K562 (cell line): ENCODE data around the gene NME2. TPM values are rescaled to one million over a fixed set of nuclear protein-coding genes. Genes with fewer than 3 reads are reported as not detected.

Experiments
- BRF1 ChIP-seq: IDR thresholded peaks from 3 replicates; pipeline ENCODE4 v1.6.1; 2011; ENCODE audit warnings: borderline replicate concordance, mild to moderate bottlenecking; ENCODE audit not compliant: insufficient read length; ENCODE audit errors: extremely low read depth
- ERF ChIP-seq: fragments of 450-650 bp; formaldehyde crosslinking; IDR thresholded peaks from 2 replicates; pipeline ENCODE4 v1.4.0; 2020; ENCODE audit warnings: mild to moderate bottlenecking, mixed read lengths
- L3MBTL2 ChIP-seq: fragments of 450-650 bp; IDR thresholded peaks from 2 replicates; pipeline ENCODE4 v1.6.1; 2016; ENCODE audit warnings: mild to moderate bottlenecking, moderate library complexity
- POLR2H ChIP-seq: IDR thresholded peaks from 2 replicates; pipeline ENCODE4 v1.6.1; 2016; ENCODE audit warnings: missing genetic modification characterization, low read depth, mild to moderate bottlenecking, control low read depth, missing compliant biosample characterization, moderate library complexity
- PRDM10 ChIP-seq: fragments of 450-650 bp; IDR thresholded peaks from 2 replicates; pipeline ENCODE4 v1.6.1; 2018; ENCODE audit not compliant: partially characterized antibody
- SIN3B ChIP-seq: fragments of 450-650 bp; IDR thresholded peaks from 2 replicates; pipeline ENCODE4 v1.6.1; 2017; ENCODE audit warnings: low read depth, mild to moderate bottlenecking, moderate library complexity
- STAT5B ChIP-seq: fragments of 250-450 bp; sonication (Bioruptor Pico); IDR thresholded peaks from 2 replicates; pipeline ENCODE4 v1.8.0; 2021; ENCODE audit warnings: mild to moderate bottlenecking, inconsistent platforms
- TOE1 ChIP-seq, 2 experiments: fragments of 450-650 bp in 1 of 2; sonication (generic) in 1 of 2; formaldehyde crosslinking in 1 of 2; IDR thresholded peaks; 2 replicates each; pipeline versions ENCODE4 v1.7.1 to v1.8.0; 2016 to 2022; ENCODE audit warnings: borderline replicate concordance in 2 of 2, mild to moderate bottlenecking in 2 of 2, antibody characterized with exemption in 1 of 2, inconsistent platforms in 1 of 2, low read depth in 1 of 2, missing genetic modification reagents in 1 of 2, moderate library complexity in 1 of 2
- WHSC1 ChIP-seq: IDR thresholded peaks from one replicate; pipeline ENCODE4 v1.6.1; 2012; ENCODE audit warnings: low read length, control low read depth, inconsistent platforms
- ZFX ChIP-seq: sonication (generic); formaldehyde crosslinking; IDR thresholded peaks from 2 replicates; pipeline ENCODE4 v1.8.0; 2022; ENCODE audit warnings: mild to moderate bottlenecking, missing genetic modification reagents, moderate library complexity
- ZNF12 ChIP-seq: sonication (generic); formaldehyde crosslinking; IDR thresholded peaks from 2 replicates; pipeline ENCODE4 v1.4.0; 2020; ENCODE audit warnings: mild to moderate bottlenecking, missing genetic modification reagents
- ZNF212 ChIP-seq: fragments of 450-650 bp; formaldehyde crosslinking; IDR thresholded peaks from 2 replicates; pipeline ENCODE4 v1.4.0; 2020; ENCODE audit warnings: mild to moderate bottlenecking
- polyA plus RNA-seq, 8 experiments: library from polyadenylated mRNA; depleted of rRNA in 4 of 8; stranded (reverse) in 5 of 8; unstranded in 3 of 8; fragments of >200 nt; fragmentation: Nextera tagmentation in 2 of 8; fragmentation: Illumina TruSeq in 1 of 8; extraction: Ambion mirVana in 2 of 8; extraction: Trizol in 1 of 8; gene quantifications; 2 replicates each; pipeline versions ENCODE4 v1.2.1 to v1.2.3, GENCODE V29; 2011 to 2014; ENCODE audit warnings: inconsistent platforms in 1 of 8, missing spikeins in 1 of 8
- total RNA-seq, 7 experiments: library from RNA; depleted of rRNA in 6 of 7; stranded (reverse); fragments of >200 nt in 6 of 7; fragmentation: Illumina TruSeq in 2 of 7; extraction: Trizol in 2 of 7; gene quantifications; 2 replicates each; pipeline versions ENCODE4 v1.2.1 to v1.2.3, GENCODE V29; 2011 to 2021; ENCODE audit warnings: low replicate concordance in 1 of 7
- TF ChIP-seq, protein P1 (sequence below): fragments of 250-450 bp; sonication (Bioruptor Pico); IDR thresholded peaks from 2 replicates; pipeline ENCODE4 v1.4.0; 2020
- TF ChIP-seq, protein P2 (sequence below): fragments of 250-450 bp; sonication (Bioruptor Pico); IDR thresholded peaks from 2 replicates; pipeline ENCODE4 v1.6.1; 2021; ENCODE audit warnings: mild to moderate bottlenecking

The NME2 gene
- total and polyA plus RNA-seq, 9 of the 15 experiments (the other 6 are each of a cell fraction or from before 2014, with no cell fraction given): 684 to 1,202 (median 924) TPM

DNA sequence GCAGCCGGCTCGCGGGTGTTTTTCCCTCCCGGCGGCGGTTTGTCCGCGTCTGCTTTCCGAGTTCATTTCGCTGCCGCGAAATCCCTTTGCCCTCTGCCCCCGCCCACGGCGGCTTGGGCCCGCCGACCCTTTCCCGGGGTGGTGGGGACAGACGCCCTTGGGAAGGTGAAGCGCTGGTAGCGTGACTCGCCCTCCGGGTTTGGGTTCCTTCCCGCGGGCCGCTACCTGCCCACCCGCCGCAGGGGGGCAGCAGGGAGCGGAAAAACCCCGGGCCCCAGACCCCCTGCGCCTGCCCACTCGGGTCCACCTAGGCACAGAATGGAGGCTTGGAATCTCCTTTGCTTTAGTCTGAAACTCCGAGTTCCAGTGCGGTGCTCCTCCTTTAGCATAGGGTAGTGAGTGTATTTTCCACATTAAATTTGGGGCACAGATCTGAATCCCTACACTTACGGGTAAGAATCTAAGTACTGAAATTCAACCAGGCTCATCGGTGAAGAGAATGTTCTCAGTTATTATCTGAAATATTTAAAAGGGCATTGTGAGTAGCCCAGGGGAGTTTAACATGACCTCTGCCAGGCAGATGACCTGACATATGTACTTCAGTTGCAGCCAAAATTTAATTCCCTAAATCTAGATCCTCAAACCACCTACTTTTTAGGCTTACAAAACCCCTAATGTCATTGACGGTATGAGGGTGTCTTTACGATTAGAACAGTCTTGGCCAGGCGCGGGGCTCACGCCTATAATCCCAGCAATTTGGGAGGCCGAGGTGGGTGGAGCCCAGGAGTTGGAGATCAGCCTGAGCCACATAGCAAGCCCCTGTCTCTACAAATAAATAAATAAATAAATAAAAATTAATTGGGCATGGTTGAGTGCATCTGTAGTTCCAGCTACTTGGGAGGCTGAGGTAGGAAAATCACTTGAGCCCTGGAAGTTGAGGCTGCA lies 1.0 kb downstream of the NME2 start (continued):
- TF ChIP-seq WHSC1: no peak
- no peak for TF ChIP-seq TOE1 (IDR thresholded peaks at IDR 0.05; ENCODE audit: borderline replicate concordance)
- TF ChIP-seq TOE1 (CRISPR knock-in tag; IDR thresholded peaks at IDR 0.05; ENCODE audit: borderline replicate concordance, low read depth): no peak
- no peak for TF ChIP-seq SIN3B
- peak; percentile 54 for TF ChIP-seq PRDM10
- no peak for TF ChIP-seq POLR2H (tag)
- TF ChIP-seq BRF1: no peak
- TF ChIP-seq, protein P1, sequence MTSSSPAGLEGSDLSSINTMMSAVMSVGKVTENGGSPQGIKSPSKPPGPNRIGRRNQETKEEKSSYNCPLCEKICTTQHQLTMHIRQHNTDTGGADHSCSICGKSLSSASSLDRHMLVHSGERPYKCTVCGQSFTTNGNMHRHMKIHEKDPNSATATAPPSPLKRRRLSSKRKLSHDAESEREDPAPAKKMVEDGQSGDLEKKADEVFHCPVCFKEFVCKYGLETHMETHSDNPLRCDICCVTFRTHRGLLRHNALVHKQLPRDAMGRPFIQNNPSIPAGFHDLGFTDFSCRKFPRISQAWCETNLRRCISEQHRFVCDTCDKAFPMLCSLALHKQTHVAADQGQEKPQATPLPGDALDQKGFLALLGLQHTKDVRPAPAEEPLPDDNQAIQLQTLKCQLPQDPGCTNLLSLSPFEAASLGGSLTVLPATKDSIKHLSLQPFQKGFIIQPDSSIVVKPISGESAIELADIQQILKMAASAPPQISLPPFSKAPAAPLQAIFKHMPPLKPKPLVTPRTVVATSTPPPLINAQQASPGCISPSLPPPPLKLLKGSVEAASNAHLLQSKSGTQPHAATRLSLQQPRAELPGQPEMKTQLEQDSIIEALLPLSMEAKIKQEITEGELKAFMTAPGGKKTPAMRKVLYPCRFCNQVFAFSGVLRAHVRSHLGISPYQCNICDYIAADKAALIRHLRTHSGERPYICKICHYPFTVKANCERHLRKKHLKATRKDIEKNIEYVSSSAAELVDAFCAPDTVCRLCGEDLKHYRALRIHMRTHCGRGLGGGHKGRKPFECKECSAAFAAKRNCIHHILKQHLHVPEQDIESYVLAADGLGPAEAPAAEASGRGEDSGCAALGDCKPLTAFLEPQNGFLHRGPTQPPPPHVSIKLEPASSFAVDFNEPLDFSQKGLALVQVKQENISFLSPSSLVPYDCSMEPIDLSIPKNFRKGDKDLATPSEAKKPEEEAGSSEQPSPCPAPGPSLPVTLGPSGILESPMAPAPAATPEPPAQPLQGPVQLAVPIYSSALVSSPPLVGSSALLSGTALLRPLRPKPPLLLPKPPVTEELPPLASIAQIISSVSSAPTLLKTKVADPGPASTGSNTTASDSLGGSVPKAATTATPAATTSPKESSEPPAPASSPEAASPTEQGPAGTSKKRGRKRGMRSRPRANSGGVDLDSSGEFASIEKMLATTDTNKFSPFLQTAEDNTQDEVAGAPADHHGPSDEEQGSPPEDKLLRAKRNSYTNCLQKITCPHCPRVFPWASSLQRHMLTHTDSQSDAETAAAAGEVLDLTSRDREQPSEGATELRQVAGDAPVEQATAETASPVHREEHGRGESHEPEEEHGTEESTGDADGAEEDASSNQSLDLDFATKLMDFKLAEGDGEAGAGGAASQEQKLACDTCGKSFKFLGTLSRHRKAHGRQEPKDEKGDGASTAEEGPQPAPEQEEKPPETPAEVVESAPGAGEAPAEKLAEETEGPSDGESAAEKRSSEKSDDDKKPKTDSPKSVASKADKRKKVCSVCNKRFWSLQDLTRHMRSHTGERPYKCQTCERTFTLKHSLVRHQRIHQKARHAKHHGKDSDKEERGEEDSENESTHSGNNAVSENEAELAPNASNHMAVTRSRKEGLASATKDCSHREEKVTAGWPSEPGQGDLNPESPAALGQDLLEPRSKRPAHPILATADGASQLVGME (CRISPR knock-in tag): no peak
- 0 out of 2 replicates have a peak, but pooled peaks have one; percentile 12 for TF ChIP-seq ERF (CRISPR knock-in tag)
- no peak for TF ChIP-seq ZNF212 (CRISPR knock-in tag)
- TF ChIP-seq, protein P2, sequence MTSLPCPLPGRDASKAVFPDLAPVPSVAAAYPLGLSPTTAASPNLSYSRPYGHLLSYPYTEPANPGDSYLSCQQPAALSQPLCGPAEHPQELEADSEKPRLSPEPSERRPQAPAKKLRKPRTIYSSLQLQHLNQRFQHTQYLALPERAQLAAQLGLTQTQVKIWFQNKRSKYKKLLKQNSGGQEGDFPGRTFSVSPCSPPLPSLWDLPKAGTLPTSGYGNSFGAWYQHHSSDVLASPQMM (CRISPR knock-in tag): no peak
- no peak for TF ChIP-seq STAT5B (CRISPR knock-in tag)
- 0 out of 2 replicates have a peak, but pooled peaks have one; percentile 74 for TF ChIP-seq L3MBTL2
- no peak for TF ChIP-seq ZNF12 (CRISPR knock-in tag)
- peak; percentile 35; the same call in 1 of the 2 replicates for TF ChIP-seq ZFX (CRISPR knock-in tag)
